T-helper 1 cell treated with Interleukin-12 subunit alpha and Interleukin-12 subunit beta and Interleukin-4 antibody, amounts not matched to agents 30 μg/mL and 1 μg/mL, for 36 hours (primary cell): ENCODE results near the gene HERC5.
"Not testable (repeated sequence)": the region's sequence is repeated elsewhere in the genome, so short reads cannot be mapped to it uniquely, and the experiment has no call there.

Source experiments
- H3K27ac Mint-ChIP-seq: one replicate; pipeline ENCODE4 v1.8.0; 2021; ENCODE audit warnings: mild to moderate bottlenecking, mixed read lengths
- H3K27me3 Mint-ChIP-seq: one replicate; pipeline ENCODE4 v1.8.0; 2021; ENCODE audit warnings: low read depth, mixed read lengths
- H3K36me3 Mint-ChIP-seq: one replicate; pipeline ENCODE4 v1.8.0; 2021; ENCODE audit warnings: low read depth, mixed read lengths
- H3K4me1 Mint-ChIP-seq: one replicate; pipeline ENCODE4 v1.8.0; 2021; ENCODE audit warnings: low read depth, mixed read lengths
- H3K4me3 Mint-ChIP-seq: one replicate; pipeline ENCODE4 v1.8.0; 2021; ENCODE audit warnings: mild to moderate bottlenecking, moderate library complexity, mixed read lengths
- H3K9me3 Mint-ChIP-seq: one replicate; pipeline ENCODE4 v1.8.0; 2021; ENCODE audit warnings: mixed read lengths

Gene HERC5

DNA sequence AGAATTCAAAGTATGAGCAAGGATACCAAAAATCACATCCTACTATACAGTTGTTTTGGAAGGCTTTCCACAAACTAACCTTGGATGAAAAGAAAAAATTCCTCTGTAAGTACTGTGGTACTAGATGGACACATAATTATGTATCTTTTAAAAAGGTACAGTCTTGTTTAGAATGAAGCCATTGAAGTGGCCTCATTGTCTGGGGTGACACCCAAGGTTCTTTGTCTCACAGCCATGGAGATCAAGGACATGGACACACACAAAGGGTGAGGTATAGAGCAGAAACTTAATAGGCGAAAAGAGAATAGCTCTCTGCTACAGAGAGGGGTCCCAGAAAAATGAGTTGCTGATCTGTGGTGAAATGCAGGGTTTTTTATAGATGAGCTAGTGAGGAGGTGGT is 16.8 kb upstream of the HERC5 start:
- H3K27me3 Mint-ChIP-seq, result no peaks in the 10 kb centered on the region
- H3K27ac Mint-ChIP-seq, result no peak overlapping the region
- peaks cover 4% of the 10 kb centered on the region for H3K4me1 Mint-ChIP-seq
- peaks cover 66% of the 10 kb centered on the region for H3K36me3 Mint-ChIP-seq
- H3K9me3 Mint-ChIP-seq, result no peaks in the 10 kb centered on the region
- no peak overlapping the region for H3K4me3 Mint-ChIP-seq

DNA sequence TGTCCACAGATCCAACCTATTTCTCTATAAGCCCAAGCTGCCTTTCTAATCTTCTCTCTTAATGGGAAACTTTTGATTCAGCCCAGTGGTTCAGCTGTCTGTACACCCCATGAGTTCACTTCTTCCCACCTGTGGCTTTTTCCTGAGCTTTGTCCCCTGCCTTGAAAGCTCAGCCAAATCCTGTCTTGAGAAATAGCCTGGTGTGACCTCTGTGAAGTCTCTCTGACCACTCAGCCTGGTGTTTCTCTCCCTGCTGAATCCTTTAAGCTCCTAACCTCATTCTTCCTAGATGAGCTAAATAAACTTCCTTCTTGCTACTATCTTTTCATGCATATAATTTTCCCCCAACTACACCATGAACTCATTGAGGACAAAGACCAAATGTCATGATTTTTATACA is 15.2 kb upstream of the HERC5 start:
- Mint-ChIP-seq H3K27me3 (no peaks in the 10 kb centered on the region), H3K4me3 (no peak overlapping the region), H3K9me3 (no peaks in the 10 kb centered on the region), H3K27ac (no peak overlapping the region), H3K36me3 (peaks cover 57% of the 10 kb centered on the region), H3K4me1 (peaks cover 4% of the 10 kb centered on the region)

DNA sequence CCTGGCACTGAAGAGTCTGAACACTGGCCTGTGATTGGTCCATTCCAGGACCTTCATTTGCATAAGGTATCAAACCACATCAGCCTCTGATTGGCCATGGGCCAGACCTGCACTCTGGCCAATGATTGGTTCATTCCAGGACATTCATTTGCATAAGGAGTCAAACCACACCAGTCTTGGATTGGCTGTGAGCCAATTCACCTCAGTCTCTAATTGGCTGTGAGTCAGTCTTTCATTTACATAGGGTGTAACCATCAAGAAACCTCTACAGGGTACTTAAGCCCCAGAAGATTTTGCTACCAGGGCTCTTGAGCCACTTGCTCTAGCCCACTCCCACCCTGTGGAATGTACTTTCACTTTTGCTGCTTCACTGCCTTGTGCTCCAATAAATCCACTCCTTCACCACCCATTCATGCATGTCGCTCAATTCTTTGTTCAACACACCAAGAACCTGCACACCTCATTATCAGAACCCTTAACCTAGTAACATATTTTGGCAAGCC is 14.2 kb upstream of the HERC5 start:
- Mint-ChIP-seq H3K27ac (no peak overlapping the region), H3K9me3 (no peaks in the 10 kb centered on the region), H3K4me1 (peaks cover 9% of the 10 kb centered on the region), H3K27me3 (no peaks in the 10 kb centered on the region), H3K36me3 (peaks cover 51% of the 10 kb centered on the region), H3K4me3 (no peak overlapping the region)

DNA sequence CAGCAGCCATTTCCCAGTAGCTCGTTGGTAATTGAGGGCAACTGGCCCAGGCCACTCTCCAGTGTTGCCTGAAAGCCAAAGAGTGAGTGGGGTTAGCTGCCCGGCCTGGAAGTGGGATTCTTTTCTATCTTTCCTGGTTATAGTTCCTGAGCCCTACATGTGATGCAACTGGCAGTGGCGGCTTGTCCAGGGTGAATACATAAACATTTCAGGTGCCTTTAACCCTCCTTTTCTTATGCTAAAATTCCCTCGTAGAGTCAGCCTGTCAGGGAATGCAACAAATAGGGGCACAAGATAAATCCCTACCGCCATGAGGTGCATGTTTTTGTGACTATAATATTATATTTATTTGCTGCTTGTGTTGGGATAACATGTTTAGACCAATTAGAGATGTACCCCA is 13.4 kb upstream of the HERC5 start:
- H3K9me3 Mint-ChIP-seq, result no peaks in the 10 kb centered on the region
- peaks cover 9% of the 10 kb centered on the region for H3K4me1 Mint-ChIP-seq
- H3K27ac Mint-ChIP-seq, result no peak overlapping the region
- no peaks in the 10 kb centered on the region for H3K27me3 Mint-ChIP-seq
- peaks cover 51% of the 10 kb centered on the region for H3K36me3 Mint-ChIP-seq
- no peak overlapping the region for H3K4me3 Mint-ChIP-seq

GRCh38 chr4:88445252-88445651 is 11.7 kb upstream of the HERC5 start:
- H3K36me3 Mint-ChIP-seq, result peaks cover 45% of the 10 kb centered on the region
- H3K27me3 Mint-ChIP-seq, result no peaks in the 10 kb centered on the region
- peak overlapping the region; percentile 11 for H3K27ac Mint-ChIP-seq
- no peak overlapping the region for H3K4me3 Mint-ChIP-seq
- H3K9me3 Mint-ChIP-seq, result no peaks in the 10 kb centered on the region
- peaks cover 8% of the 10 kb centered on the region for H3K4me1 Mint-ChIP-seq

DNA sequence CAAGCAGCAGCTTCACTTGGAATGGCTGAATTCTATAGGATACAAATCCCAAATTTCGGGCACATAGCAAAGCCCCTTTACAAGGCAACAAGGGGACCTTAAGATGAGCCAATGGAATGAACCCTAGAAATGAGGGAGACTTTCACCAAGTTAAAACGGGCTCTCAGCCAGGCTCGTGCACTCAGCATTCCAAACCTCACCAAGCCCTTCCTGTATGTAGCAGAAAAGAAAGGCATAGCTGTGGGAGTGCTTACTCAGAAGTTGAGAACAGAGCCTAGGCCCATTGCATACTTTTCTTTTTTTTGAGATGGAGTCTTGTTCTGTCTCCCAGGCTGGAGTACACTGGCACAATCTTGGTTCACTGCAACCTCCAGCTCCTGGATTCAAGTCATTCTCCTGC is 10.8 kb upstream of the HERC5 start:
- Mint-ChIP-seq H3K27me3 (no peaks in the 10 kb centered on the region), H3K27ac (no peak overlapping the region), H3K4me3 (no peak overlapping the region), H3K36me3 (peaks cover 38% of the 10 kb centered on the region), H3K4me1 (peaks cover 8% of the 10 kb centered on the region), H3K9me3 (no peaks in the 10 kb centered on the region)

GRCh38 chr4:88447371-88448095 is 9.4 kb upstream of the HERC5 start:
- Mint-ChIP-seq H3K4me3 (no peak overlapping the region), H3K36me3 (peaks cover 31% of the 10 kb centered on the region)

GRCh38 chr4:88448211-88448765 is 8.6 kb upstream of the HERC5 start:
- peaks cover 27% of the 10 kb centered on the region for H3K36me3 Mint-ChIP-seq
- H3K27ac Mint-ChIP-seq, H3K9me3 Mint-ChIP-seq, H3K4me3 Mint-ChIP-seq, H3K27me3 Mint-ChIP-seq: not testable (repeated sequence)
- H3K4me1 Mint-ChIP-seq, result peaks cover 15% of the 10 kb centered on the region

More at GRCh38 chr4:88447371-88448095, 9.4 kb upstream of the HERC5 start:
- Mint-ChIP-seq H3K27me3 (no peaks in the 10 kb centered on the region), H3K27ac (peak overlapping the region; percentile 26), H3K4me1 (peaks cover 15% of the 10 kb centered on the region), H3K9me3 (no peaks in the 10 kb centered on the region)

DNA sequence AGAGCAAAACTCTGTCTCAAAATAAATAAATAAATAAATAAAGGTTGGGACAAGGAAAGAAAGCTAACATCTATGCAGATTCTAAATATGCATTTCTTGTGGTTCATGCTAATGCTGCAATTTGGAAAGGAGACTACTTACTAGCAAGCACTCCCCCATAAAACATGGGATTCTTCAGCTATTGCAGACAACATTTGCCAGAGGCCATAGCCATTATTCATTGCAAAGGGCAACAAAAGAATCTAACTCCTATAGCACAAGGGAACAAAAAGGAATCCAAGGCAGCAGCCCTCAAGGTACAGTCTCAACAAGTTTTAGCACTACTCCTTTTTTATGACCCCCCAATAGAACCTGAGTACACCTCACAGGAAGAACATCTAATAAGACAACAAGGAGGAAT is 8.0 kb upstream of the HERC5 start:
- peaks cover 28% of the 10 kb centered on the region for H3K36me3 Mint-ChIP-seq
- no peak overlapping the region for H3K4me3 Mint-ChIP-seq
- no peaks in the 10 kb centered on the region for H3K27me3 Mint-ChIP-seq
- peaks cover 15% of the 10 kb centered on the region for H3K4me1 Mint-ChIP-seq
- peaks cover 3% of the 10 kb centered on the region for H3K9me3 Mint-ChIP-seq
- H3K27ac Mint-ChIP-seq, result no peak overlapping the region

GRCh38 chr4:88449290-88449689 is 7.6 kb upstream of the HERC5 start:
- Mint-ChIP-seq H3K36me3 (peaks cover 28% of the 10 kb centered on the region), H3K4me3 (no peak overlapping the region), H3K4me1 (peaks cover 15% of the 10 kb centered on the region)

DNA sequence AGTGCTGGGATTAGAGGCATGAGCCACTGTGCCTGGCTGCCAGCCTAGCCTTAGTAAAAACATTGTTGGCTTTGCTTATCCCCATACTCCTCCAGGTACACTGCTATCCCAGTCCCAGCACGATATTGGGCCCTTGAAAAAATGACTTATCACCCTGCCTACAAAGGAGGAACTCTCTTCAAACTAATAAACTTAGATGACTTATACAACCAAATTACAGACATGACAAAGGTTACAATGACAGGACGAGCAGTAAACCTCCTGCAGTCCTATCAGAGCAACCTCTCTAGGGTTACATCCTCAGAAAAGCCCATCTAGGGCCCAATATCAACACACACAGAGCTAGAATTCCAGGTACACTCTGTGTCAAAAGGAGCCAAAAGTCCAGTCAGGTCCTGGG is 5.7 kb upstream of the HERC5 start:
- H3K36me3 Mint-ChIP-seq, result peaks cover 22% of the 10 kb centered on the region
- peak overlapping the region; percentile 0 for H3K27ac Mint-ChIP-seq

More at GRCh38 chr4:88449290-88449689, 7.6 kb upstream of the HERC5 start:
- Mint-ChIP-seq H3K27ac (no peak overlapping the region), H3K9me3 (peaks cover 3% of the 10 kb centered on the region), H3K27me3 (no peaks in the 10 kb centered on the region)

GRCh38 chr4:88452912-88453311 is 4.0 kb upstream of the HERC5 start:
- no peak overlapping the region for H3K4me3 Mint-ChIP-seq
- H3K36me3 Mint-ChIP-seq, result peaks cover 26% of the 10 kb centered on the region
- H3K4me1 Mint-ChIP-seq, result peaks cover 27% of the 10 kb centered on the region
- H3K27ac Mint-ChIP-seq, result no peak overlapping the region
- H3K27me3 Mint-ChIP-seq, result no peaks in the 10 kb centered on the region
- H3K9me3 Mint-ChIP-seq, result peaks cover 3% of the 10 kb centered on the region

More for the DNA sequence above, 5.7 kb upstream of the HERC5 start:
- peaks cover 3% of the 10 kb centered on the region for H3K9me3 Mint-ChIP-seq
- no peak overlapping the region for H3K4me3 Mint-ChIP-seq
- no peaks in the 10 kb centered on the region for H3K27me3 Mint-ChIP-seq
- H3K4me1 Mint-ChIP-seq, result peaks cover 28% of the 10 kb centered on the region

- Mint-ChIP-seq H3K27me3 (no peaks in the 10 kb centered on the region), H3K27ac (peak overlapping the region; percentile 88), H3K4me1 (peaks cover 51% of the 10 kb centered on the region), H3K36me3 (peaks cover 34% of the 10 kb centered on the region), H3K9me3 (peaks cover 3% of the 10 kb centered on the region), H3K4me3 (peak overlapping the region; percentile 99)
Observed at GRCh38 chr4:88457307-88458103, 586 bp downstream of the HERC5 start.

DNA sequence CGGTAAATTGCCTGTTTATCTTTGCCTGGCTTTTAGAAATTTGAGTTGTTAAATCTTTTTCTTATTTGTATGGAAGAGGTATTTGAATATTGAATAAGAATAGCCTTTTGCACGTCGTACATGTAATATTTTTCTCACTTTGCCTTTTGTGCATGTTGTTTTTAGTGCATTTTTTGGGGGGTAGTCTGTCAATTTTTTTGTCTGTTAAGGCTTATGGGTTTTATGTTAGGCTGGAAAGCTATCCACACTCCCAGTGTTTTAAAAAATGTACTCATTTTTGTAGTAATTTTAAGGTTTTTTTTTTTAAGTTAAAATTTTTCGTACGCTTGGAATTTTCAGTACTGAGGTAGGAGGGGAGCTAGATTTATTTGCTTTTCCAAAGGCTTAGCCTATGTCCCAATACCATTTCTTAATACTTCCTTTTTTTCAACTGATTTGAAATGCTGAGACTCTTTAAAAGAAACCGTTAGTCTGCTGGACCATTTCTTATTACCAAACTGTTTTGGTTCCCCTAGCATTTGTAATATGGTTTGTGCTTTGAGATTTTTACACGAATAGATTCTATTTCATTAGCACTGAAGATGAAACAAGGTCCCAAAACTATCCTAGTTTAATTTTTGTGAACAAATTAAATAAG is 1.3 kb downstream of the HERC5 start:
- Mint-ChIP-seq H3K4me1 (peaks cover 56% of the 10 kb centered on the region), H3K36me3 (peaks cover 35% of the 10 kb centered on the region), H3K4me3 (peak overlapping the region; percentile 99)

More for the DNA sequence above, 1.3 kb downstream of the HERC5 start:
- Mint-ChIP-seq H3K27ac (peak overlapping the region; percentile 88), H3K27me3 (no peaks in the 10 kb centered on the region), H3K9me3 (peaks cover 3% of the 10 kb centered on the region)
